Astrocyte (in vitro differentiated cells and primary cell): Measurements from ENCODE around the gene RAD51B.

ENCODE experiments used
- CTCF ChIP-seq: IDR thresholded peaks from 2 replicates; pipeline ENCODE4 v1.5.1; 2011; ENCODE audit warnings: low read depth, mild to moderate bottlenecking, inconsistent platforms, low read length, moderate library complexity; ENCODE audit not compliant: insufficient read depth
- EZH2 ChIP-seq: IDR thresholded peaks from 2 replicates; pipeline ENCODE4 v1.6.1; 2012; ENCODE audit warnings: mild to moderate bottlenecking, low read length, inconsistent platforms; ENCODE audit not compliant: insufficient read depth

- no peak for TF ChIP-seq CTCF
- no peak for TF ChIP-seq EZH2
These were observed 538.2 kb downstream of the RAD51B start for GRCh38 chr14:68357777-68358176.
